Tibial artery (tissue), 4 donors: ENCODE data around the gene NECTIN4.
"Not testable (repeated sequence)": the region's sequence is repeated elsewhere in the genome, so short reads cannot be mapped to it uniquely, and the experiment has no call there.

Experiments
- DNase-seq, 2 donors: peaks; one replicate each; pipeline ENCODE4 v3.0.0-alpha.2; 2019
- H3K27ac ChIP-seq, 2 donors: fragments of 200-600 bp; sonication (generic) in 1 of 2; 1 replicate in 1 of 2; 2 replicates in 1 of 2; pipeline ENCODE4 v1.5.1; 2018 to 2019; ENCODE audit warnings: mild to moderate bottlenecking in 1 of 2
- H3K27me3 ChIP-seq, 2 donors: fragments of 200-600 bp; sonication (generic) in 1 of 2; one replicate each; pipeline versions ENCODE4 v1.5.1 to v1.6.0; 2016 to 2019
- H3K36me3 ChIP-seq, 3 donors: fragments of 200-600 bp; sonication (generic) in 2 of 3; one replicate each; pipeline ENCODE4 v1.5.1; 2016 to 2019; ENCODE audit warnings: mild to moderate bottlenecking in 2 of 3
- H3K4me1 ChIP-seq, 4 donors: fragments of 200-600 bp; sonication (generic) in 2 of 4; 1 replicate in 3 of 4; 2 replicates in 1 of 4; pipeline ENCODE4 v1.5.1; 2016 to 2019
- H3K4me3 ChIP-seq, 2 donors: fragments of 200-600 bp; sonication (generic) in 1 of 2; 1 replicate in 1 of 2; 2 replicates in 1 of 2; pipeline ENCODE4 v1.5.1; 2018 to 2019; ENCODE audit warnings: mild to moderate bottlenecking in 2 of 2
- H3K9me3 ChIP-seq, 3 donors: fragments of 200-600 bp; sonication (generic) in 1 of 3; one replicate each; pipeline ENCODE4 v1.5.1; 2016 to 2019
- CTCF ChIP-seq, 2 experiments: fragments of 200-600 bp in 1 of 2; fragments of 450-650 bp in 1 of 2; IDR thresholded peaks; one replicate each; pipeline ENCODE4 v1.5.1; 2017 to 2019; ENCODE audit warnings: antibody characterized with exemption in 2 of 2, mild to moderate bottlenecking in 1 of 2, moderate library complexity in 1 of 2
- intact Hi-C: fragments of 100-400 bp; cut with DNase I; formaldehyde crosslinking; loops from one replicate; pipeline ENCODE4 v1.15.0; 2023; ENCODE audit warnings: low total_unique reads

The NECTIN4 gene

DNA sequence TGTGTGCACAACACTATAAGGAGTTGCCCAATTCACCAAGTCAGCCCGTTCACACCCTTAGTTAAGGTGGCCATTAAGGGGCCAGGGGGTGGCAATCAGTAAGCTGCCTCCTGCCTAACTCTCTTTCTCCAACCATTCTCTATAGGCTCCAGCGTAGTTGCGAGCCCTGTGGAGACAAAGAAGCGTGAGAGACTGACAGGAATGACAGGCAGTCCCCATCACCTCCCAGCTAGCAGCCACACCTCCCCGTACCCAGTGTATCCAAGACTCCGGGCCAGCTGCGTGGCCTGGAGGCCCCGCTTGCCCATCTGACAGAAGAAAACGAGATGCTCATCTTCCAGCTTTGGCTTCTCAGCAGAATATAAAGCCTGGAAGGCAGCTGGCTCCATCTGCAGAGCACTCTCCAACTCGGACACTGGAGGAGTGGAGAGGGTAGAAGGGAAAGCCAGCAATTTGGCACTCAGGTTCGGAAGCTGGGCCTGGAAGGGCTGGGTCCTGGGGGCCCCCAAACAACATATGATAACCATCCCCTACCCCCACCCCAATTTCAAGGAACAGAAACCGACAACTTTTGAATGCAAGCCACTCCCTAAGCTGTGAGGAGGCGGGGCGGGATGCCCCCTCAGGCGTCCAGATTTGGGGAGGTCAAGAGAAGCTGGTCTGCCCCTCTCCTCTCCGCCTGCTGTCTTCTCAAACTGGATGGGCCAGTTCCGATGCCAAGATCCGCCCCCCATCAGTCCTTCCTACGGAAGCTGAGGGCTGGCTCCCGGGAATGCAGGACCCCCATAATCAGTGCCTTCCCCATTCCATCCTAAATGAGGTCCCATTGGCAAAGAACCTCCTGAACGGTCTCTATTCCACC, 51.5 kb downstream of the NECTIN4 start:
- DNase-seq = no peak
- intact Hi-C loops = no loop called here
- no peaks in the 10 kb centered on the region for H3K27me3 ChIP-seq
- peak overlapping the region in 1 of 2 donors; percentile 31 for H3K27ac ChIP-seq
- no peaks in the 10 kb centered on the region for H3K9me3 ChIP-seq
- peaks cover 37 to 45% (median 38%) of the 10 kb centered on the region in 3 donors for H3K36me3 ChIP-seq
- peaks cover 0 to 16% (median 4%) of the 10 kb centered on the region in 4 donors for H3K4me1 ChIP-seq
- TF ChIP-seq CTCF (IDR thresholded peaks at IDR 0.05) = no peak
- peak overlapping the region; percentile 56 to 60 for H3K4me3 ChIP-seq

DNA sequence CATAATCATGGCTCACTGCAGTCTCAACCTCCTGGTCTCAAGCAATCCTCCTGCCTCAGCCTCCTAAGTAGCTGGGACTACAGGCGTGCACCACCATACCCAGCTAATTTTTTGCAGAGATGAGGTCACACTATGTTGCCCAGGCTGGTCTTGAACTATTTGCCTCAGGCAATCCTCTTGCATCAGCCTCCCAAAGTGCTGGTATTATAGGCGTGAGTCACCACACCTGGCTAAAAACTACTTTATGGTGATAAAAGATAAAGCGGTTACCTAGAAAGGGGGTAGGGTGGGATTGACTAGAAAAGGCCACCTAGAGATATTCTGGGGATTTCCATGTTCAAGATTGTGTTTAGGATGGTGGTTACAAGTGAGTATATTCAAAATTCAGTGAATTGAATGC, 55.6 kb downstream of the NECTIN4 start:
- Histone ChIP-seq H3K9me3 (no peaks in the 10 kb centered on the region), H3K4me3 (no peak overlapping the region), H3K27ac (no peak overlapping the region), H3K4me1 (peaks cover 0 to 10% (median 4%) of the 10 kb centered on the region in 4 donors), H3K36me3 (peaks cover 0 to 3% (median 0%) of the 10 kb centered on the region in 3 donors), H3K27me3 (no peaks in the 10 kb centered on the region)
- intact Hi-C loops = no loop called here
- no peak for DNase-seq
- TF ChIP-seq CTCF (IDR thresholded peaks at IDR 0.05) = no peak

- no peak for TF ChIP-seq CTCF (IDR thresholded peaks at IDR 0.05)
- Histone ChIP-seq H3K27me3 (no peaks in the 10 kb centered on the region), H3K9me3 (no peaks in the 10 kb centered on the region), H3K36me3 (no peaks in the 10 kb centered on the region), H3K27ac (no peak overlapping the region), H3K4me3 (no peak overlapping the region), H3K4me1 (no peaks in the 10 kb centered on the region)
- no peak for DNase-seq
- intact Hi-C loops = no loop called here
Measured at GRCh38 chr1:161032409-161032808, 56.9 kb downstream of the NECTIN4 start.

DNA sequence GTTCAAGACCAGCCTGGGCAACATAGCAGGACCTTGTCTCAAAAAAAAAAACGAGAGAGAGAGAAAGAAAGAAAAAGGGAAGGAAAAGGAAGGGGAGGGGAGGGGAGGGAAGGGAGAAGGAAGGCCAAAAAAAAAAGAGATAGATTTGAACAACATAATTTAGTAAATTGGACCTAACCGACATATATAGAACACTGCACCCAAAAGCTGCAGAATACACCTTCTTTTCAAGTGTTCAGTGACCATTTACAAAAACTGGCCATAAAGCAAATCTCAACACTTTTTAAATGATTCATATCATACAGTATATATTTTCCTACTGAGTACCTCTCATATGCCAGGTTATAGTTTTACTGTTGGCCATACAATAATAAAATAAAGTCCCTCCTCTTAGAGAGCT, 57.5 kb downstream of the NECTIN4 start:
- Histone ChIP-seq H3K27ac (no peak overlapping the region), H3K36me3 (no peaks in the 10 kb centered on the region), H3K9me3 (no peaks in the 10 kb centered on the region), H3K4me1 (no peaks in the 10 kb centered on the region), H3K27me3 (no peaks in the 10 kb centered on the region), H3K4me3 (no peak overlapping the region)
- TF ChIP-seq CTCF (IDR thresholded peaks at IDR 0.05) = no peak
- DNase-seq = no peak
- intact Hi-C loops = no loop called here

- DNase-seq, H3K36me3 ChIP-seq, H3K4me1 ChIP-seq, H3K4me3 ChIP-seq, H3K27ac ChIP-seq, intact Hi-C loops, H3K27me3 ChIP-seq, H3K9me3 ChIP-seq: not testable (repeated sequence)
Measured at GRCh38 chr1:161029466-161029865, 59.9 kb downstream of the NECTIN4 start.

GRCh38 chr1:161026954-161027353, 62.4 kb downstream of the NECTIN4 start:
- H3K36me3 ChIP-seq, intact Hi-C loops, H3K9me3 ChIP-seq, H3K4me3 ChIP-seq, H3K27me3 ChIP-seq, H3K4me1 ChIP-seq, H3K27ac ChIP-seq, DNase-seq: not testable (repeated sequence)

DNA sequence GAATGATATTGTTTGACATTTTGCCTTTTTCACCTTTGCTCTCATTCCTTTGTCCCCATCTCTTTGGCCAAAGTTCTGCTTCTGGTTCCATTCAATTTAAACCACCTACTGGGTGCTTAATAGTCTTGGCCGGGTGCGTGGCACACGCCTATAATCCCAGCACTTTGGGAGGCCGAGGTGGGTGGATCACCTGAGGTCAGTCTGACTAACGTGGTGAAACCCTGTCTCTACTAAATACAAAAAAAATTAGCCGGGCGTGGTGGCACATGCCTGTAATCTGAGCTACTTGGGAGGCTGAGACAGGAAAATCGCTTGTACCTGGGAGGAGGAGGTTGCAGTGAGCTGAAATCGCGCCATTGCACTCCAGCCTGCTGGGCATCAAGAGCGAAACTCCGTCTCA, 66.9 kb downstream of the NECTIN4 start:
- intact Hi-C loops, H3K27ac ChIP-seq: not testable (repeated sequence)
- H3K4me1 ChIP-seq = peaks cover 0 to 20% (median 8%) of the 10 kb centered on the region in 4 donors

More for the DNA sequence above, 66.9 kb downstream of the NECTIN4 start:
- H3K4me3 ChIP-seq, H3K9me3 ChIP-seq, DNase-seq, H3K36me3 ChIP-seq: not testable (repeated sequence)
- H3K27me3 ChIP-seq = peaks cover 3 to 10% of the 10 kb centered on the region in 2 donors
